Calu3 (cell line): ENCODE measurements around the gene RBM15. TPM values are rescaled to one million over a fixed set of nuclear protein-coding genes. Genes with fewer than 3 reads are reported as not detected.

Experiments used
- BruUV-seq: library from RNA; stranded (reverse); fragments of 400-500 nt; replicated peaks from 2 replicates; lab custom pipeline; 2021; lab: Mats Ljungman, UMichigan
- CTCF ChIA-PET: fragments of 300-600 bp; sonication (Branson Sonifier 250); formaldehyde crosslinking; loops from one replicate; lab custom pipeline; 2022; ENCODE audit warnings: antibody characterized with exemption; lab: Charles Lee
- DNase-seq: peaks from one replicate; pipeline ENCODE4 v3.0.0; 2022
- H3K27ac Mint-ChIP-seq: one replicate; pipeline ENCODE4 v1.8.0; 2022; ENCODE audit warnings: mixed read lengths; ENCODE audit not compliant: unreplicated experiment
- H3K27me3 Mint-ChIP-seq: one replicate; pipeline ENCODE4 v1.8.0; 2022; ENCODE audit warnings: mixed read lengths; ENCODE audit not compliant: unreplicated experiment
- H3K36me3 Mint-ChIP-seq: one replicate; pipeline ENCODE4 v1.8.0; 2022; ENCODE audit warnings: mild to moderate bottlenecking, moderate library complexity, mixed read lengths; ENCODE audit not compliant: insufficient read depth, unreplicated experiment
- H3K4me1 Mint-ChIP-seq: one replicate; pipeline ENCODE4 v1.8.0; 2022; ENCODE audit warnings: mild to moderate bottlenecking, low read depth, mixed read lengths; ENCODE audit not compliant: unreplicated experiment
- H3K4me3 Mint-ChIP-seq: one replicate; pipeline ENCODE4 v1.8.0; 2022; ENCODE audit warnings: mild to moderate bottlenecking, low read depth, moderate library complexity, mixed read lengths; ENCODE audit not compliant: unreplicated experiment
- H3K9me3 Mint-ChIP-seq: one replicate; pipeline ENCODE4 v1.8.0; 2022; ENCODE audit warnings: low read depth, mixed read lengths; ENCODE audit not compliant: unreplicated experiment
- CTCF ChIP-seq: fragments of 200-600 bp; IDR thresholded peaks from one replicate; pipeline ENCODE4 v1.8.0; 2022; ENCODE audit warnings: antibody characterized with exemption; ENCODE audit not compliant: unreplicated experiment
- intact Hi-C: fragments of 100-400 bp; cut with micrococcal nuclease; formaldehyde crosslinking; loops from one replicate; pipeline ENCODE4 v1.10.0; 2022; ENCODE audit not compliant: unreplicated experiment
- total RNA-seq: library from RNA; stranded (reverse); gene quantifications from 2 replicates; pipeline ENCODE4 v1.2.3, GENCODE V29; 2022

RBM15 gene
- total RNA-seq, 1 experiment from 2014 or later = 35.6 TPM

GRCh38 chr1:110293601-110294104 lies 45.5 kb upstream of the RBM15 start:
- Mint-ChIP-seq H3K4me3 (no peak overlapping the region), H3K9me3 (no peaks in the 10 kb centered on the region), H3K4me1 (peaks cover 19% of the 10 kb centered on the region), H3K36me3 (no peaks in the 10 kb centered on the region), H3K27ac (no peak overlapping the region), H3K27me3 (no peaks in the 10 kb centered on the region)
- intact Hi-C loops = loop anchor here (5.0 kb wide), 1 partner anchor 81 kb away; the partner anchor contains the start of gene KCNC4
- TF ChIP-seq CTCF = no peak
- CTCF ChIA-PET = no interaction called here
- no TSS peak for BruUV-seq
- no peak for DNase-seq

- Mint-ChIP-seq H3K36me3 (no peaks in the 10 kb centered on the region), H3K4me1 (peaks cover 19% of the 10 kb centered on the region), H3K27me3 (no peaks in the 10 kb centered on the region), H3K4me3 (no peak overlapping the region), H3K27ac (no peak overlapping the region), H3K9me3 (no peaks in the 10 kb centered on the region)
- TF ChIP-seq CTCF = no peak
- CTCF ChIA-PET = no interaction called here
- intact Hi-C loops = loop anchor here (5.0 kb wide), 1 partner anchor 82 kb away; the partner anchor contains the start of gene KCNC4
- BruUV-seq = no TSS peak
- no peak for DNase-seq
Observed at GRCh38 chr1:110294308-110294707, 44.9 kb upstream of the RBM15 start.

- Mint-ChIP-seq H3K4me3 (no peak overlapping the region), H3K27me3 (peaks cover 22% of the 10 kb centered on the region), H3K36me3 (no peaks in the 10 kb centered on the region), H3K27ac (no peak overlapping the region), H3K9me3 (no peaks in the 10 kb centered on the region), H3K4me1 (no peaks in the 10 kb centered on the region)
- intact Hi-C loops = no loop called here
- no peak for DNase-seq
- no peak for TF ChIP-seq CTCF
- BruUV-seq = no TSS peak
- CTCF ChIA-PET = no interaction called here
Observed at GRCh38 chr1:110298991-110299390, 40.2 kb upstream of the RBM15 start.

- CTCF ChIA-PET = no interaction called here
- TF ChIP-seq CTCF = no peak
- Mint-ChIP-seq H3K27ac (no peak overlapping the region), H3K4me1 (no peaks in the 10 kb centered on the region), H3K9me3 (no peaks in the 10 kb centered on the region), H3K27me3 (peaks cover 25% of the 10 kb centered on the region), H3K36me3 (no peaks in the 10 kb centered on the region), H3K4me3 (no peak overlapping the region)
- intact Hi-C loops = no loop called here
- no TSS peak for BruUV-seq
- no peak for DNase-seq
Observed at GRCh38 chr1:110300412-110301085, 38.6 kb upstream of the RBM15 start.
